Measurements from ENCODE around the gene PRR15.

- TF ChIP-seq, protein P1, sequence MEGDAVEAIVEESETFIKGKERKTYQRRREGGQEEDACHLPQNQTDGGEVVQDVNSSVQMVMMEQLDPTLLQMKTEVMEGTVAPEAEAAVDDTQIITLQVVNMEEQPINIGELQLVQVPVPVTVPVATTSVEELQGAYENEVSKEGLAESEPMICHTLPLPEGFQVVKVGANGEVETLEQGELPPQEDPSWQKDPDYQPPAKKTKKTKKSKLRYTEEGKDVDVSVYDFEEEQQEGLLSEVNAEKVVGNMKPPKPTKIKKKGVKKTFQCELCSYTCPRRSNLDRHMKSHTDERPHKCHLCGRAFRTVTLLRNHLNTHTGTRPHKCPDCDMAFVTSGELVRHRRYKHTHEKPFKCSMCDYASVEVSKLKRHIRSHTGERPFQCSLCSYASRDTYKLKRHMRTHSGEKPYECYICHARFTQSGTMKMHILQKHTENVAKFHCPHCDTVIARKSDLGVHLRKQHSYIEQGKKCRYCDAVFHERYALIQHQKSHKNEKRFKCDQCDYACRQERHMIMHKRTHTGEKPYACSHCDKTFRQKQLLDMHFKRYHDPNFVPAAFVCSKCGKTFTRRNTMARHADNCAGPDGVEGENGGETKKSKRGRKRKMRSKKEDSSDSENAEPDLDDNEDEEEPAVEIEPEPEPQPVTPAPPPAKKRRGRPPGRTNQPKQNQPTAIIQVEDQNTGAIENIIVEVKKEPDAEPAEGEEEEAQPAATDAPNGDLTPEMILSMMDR (IDR thresholded peaks at IDR 0.05) = no peak
- no peak for TF ChIP-seq POLR2A (IDR thresholded peaks at IDR 0.05)
These were observed 25.2 kb upstream of the PRR15 start for GRCh38 chr7:29538389-29538788.
